GM12872 (cell line): ENCODE data around the gene KLHDC8A.

Experiments used
- TF ChIP-seq, protein P1 (sequence below): IDR thresholded peaks from 3 replicates; pipeline ENCODE4 v1.5.1; 2011; ENCODE audit warnings: low read depth, mild to moderate bottlenecking, low read length, moderate library complexity; ENCODE audit not compliant: insufficient read depth

KLHDC8A gene

GRCh38 chr1:205365945-205366463 lies 9.3 kb upstream of the KLHDC8A start:
- TF ChIP-seq, protein P1, sequence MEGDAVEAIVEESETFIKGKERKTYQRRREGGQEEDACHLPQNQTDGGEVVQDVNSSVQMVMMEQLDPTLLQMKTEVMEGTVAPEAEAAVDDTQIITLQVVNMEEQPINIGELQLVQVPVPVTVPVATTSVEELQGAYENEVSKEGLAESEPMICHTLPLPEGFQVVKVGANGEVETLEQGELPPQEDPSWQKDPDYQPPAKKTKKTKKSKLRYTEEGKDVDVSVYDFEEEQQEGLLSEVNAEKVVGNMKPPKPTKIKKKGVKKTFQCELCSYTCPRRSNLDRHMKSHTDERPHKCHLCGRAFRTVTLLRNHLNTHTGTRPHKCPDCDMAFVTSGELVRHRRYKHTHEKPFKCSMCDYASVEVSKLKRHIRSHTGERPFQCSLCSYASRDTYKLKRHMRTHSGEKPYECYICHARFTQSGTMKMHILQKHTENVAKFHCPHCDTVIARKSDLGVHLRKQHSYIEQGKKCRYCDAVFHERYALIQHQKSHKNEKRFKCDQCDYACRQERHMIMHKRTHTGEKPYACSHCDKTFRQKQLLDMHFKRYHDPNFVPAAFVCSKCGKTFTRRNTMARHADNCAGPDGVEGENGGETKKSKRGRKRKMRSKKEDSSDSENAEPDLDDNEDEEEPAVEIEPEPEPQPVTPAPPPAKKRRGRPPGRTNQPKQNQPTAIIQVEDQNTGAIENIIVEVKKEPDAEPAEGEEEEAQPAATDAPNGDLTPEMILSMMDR: no peak

DNA sequence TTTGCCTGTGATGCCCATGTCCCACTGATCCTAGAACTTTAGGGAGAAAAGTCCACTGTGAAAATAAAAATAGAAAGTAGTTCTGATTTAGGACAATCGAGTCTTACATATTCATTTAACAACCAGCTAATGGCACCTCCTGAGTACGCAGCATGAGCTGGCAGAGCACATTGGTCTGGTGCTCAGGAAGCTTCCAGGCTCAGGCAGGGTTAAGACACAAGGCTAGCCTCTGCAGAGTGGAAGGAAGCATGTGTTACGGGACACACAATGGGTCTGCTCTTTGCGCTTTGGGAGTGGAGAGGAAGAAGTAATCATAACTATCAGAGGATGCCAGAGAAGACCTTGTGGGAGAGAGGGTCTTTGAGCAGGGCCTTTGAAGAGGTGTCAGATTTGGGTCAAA lies 4.2 kb upstream of the KLHDC8A start:
- TF ChIP-seq, protein P1: no peak

GRCh38 chr1:205359771-205360565 lies 3.2 kb upstream of the KLHDC8A start:
- TF ChIP-seq, protein P1: no peak

DNA sequence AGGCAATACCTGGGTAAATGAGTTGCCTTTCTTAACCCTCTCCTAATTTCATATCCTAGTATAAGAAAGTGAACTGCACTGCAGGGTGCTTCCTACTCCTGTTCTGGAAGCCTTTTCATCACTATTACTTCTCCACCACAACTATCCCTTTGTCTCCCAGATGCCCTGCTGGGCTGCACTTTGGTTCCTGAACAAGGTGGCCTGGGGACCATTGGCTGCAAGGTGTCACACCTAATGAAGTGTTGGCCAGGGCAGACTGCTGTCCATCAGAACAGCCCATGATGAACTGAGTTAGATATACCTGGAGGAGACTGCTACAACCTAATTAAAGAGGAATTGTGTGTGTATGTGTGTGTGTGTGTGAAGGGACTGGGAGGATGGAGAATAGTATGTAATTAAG lies 1.9 kb upstream of the KLHDC8A start:
- TF ChIP-seq, protein P1: no peak

DNA sequence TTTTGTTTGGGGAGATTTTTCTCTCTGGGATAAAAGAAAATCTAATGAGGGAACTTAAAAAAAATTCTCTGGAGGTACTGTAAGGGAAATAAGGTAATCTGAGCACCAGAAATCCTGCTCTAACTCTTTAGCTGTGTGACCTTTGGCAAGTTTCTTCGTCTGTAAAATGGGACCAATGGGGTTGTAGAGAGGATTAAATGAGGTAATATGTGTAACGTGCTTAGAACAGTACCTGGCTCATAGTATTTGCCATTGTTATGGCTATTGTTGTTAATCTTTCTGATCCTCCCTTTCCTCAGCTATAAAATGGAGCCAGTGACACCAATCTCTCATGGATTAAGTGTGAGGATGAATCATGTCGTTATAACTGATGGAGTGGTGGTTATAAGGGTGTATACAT lies 845 bp upstream of the KLHDC8A start:
- TF ChIP-seq, protein P1: no peak

GRCh38 chr1:205355075-205355453 lies 1.7 kb downstream of the KLHDC8A start:
- TF ChIP-seq, protein P1: no peak

DNA sequence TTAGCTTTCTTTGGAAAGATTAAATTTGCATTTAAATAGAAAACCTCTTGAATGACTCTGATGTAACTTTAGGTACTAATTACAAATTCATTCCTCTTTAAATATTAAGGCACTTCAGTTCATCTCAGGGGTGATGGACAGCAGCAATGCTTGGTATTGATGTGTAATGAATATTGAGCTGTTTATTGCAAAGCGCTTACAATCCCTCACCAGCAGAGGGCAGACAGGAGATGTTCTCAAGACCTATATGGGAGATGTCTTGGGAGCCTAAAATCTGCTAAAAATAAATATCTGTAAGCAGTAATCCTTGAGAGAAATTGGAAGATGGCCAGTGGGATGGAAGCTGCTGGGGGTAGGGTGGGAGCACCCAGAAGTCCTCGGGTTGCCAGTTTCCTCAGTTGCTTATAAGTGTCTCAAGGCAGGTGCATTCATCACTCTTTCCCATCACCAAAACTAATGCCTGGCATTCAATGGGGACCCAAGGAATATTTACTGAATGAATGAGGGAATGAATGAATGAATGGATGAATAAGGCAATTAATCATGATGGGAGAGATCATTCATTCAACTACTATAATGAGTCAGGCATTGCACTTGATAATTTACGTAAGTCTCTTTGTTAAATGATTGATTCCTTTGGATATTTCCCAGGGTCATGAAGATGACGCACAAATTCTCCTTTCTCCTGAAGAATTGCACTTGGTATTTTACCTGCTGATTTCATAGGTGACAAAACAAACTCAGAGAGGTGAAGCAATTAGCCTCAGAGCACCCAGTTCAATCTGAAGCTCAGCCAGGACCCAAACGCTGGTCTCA lies 2.3 kb downstream of the KLHDC8A start:
- TF ChIP-seq, protein P1: peak; percentile 82
